IMR-90 (cell line): Measurements from ENCODE around the gene PRRG1. TPM values are rescaled to one million over a fixed set of nuclear protein-coding genes. Genes with fewer than 3 reads are reported as not detected.

Experiments
- ATAC-seq: fragments of 200-7000 bp; cut with Tn5 transposase; 2 replicates; pipeline ENCODE4 v1.9.1; 2020; ENCODE audit warnings: low read depth, mild to moderate bottlenecking, moderate library complexity
- BruUV-seq: library from RNA; stranded (reverse); fragments of 400-500 nt; replicated peaks from 2 replicates; lab custom pipeline; 2021; lab: Mats Ljungman, UMichigan
- CTCF ChIA-PET: fragments of 300-600 bp; formaldehyde crosslinking; extraction: SDS; loops from one replicate; lab custom pipeline; 2021; ENCODE audit warnings: antibody characterized with exemption; lab: Yijun Ruan, JAX
- POLR2A ChIA-PET: fragments of 300-600 bp; sonication (Branson Sonifier 250); formaldehyde crosslinking; loops from one replicate; lab custom pipeline; 2022; ENCODE audit warnings: antibody characterized with exemption; ENCODE audit not compliant: unreplicated experiment; lab: Charles Lee
- DNase-seq: peaks from one replicate; pipeline ENCODE4 v3.0.0; 2013
- H2AFZ ChIP-seq: replicated peaks from 2 replicates; pipeline ENCODE3; 2013; ENCODE audit warnings: low read length, mild to moderate bottlenecking; ENCODE audit not compliant: poor library complexity
- H2AK5ac ChIP-seq: 2 replicates; pipeline ENCODE4 v1.6.1; 2013; ENCODE audit warnings: low read depth, low read length, inconsistent platforms
- H2AK9ac ChIP-seq: replicated peaks from 2 replicates; pipeline ENCODE3; 2013; ENCODE audit warnings: mild to moderate bottlenecking, low read depth, low read length, moderate library complexity; ENCODE audit not compliant: poor library complexity
- H2BK120ac ChIP-seq: 2 replicates; pipeline ENCODE4 v1.6.1; 2013; ENCODE audit warnings: low read depth, low read length, inconsistent platforms
- H2BK15ac ChIP-seq: 3 replicates; pipeline ENCODE4 v1.6.1; 2013; ENCODE audit warnings: low read depth, low read length, inconsistent platforms
- H2BK20ac ChIP-seq: 2 replicates; pipeline ENCODE4 v1.6.1; 2013; ENCODE audit warnings: low read depth, mild to moderate bottlenecking, inconsistent platforms, low read length, moderate library complexity
- H2BK5ac ChIP-seq: 2 replicates; pipeline ENCODE4 v1.6.1; 2013; ENCODE audit warnings: mild to moderate bottlenecking, low read depth, low read length, inconsistent platforms; ENCODE audit not compliant: poor library complexity, severe bottlenecking
- H3K14ac ChIP-seq: replicated peaks from 2 replicates; pipeline ENCODE4 v1.6.1; 2013; ENCODE audit warnings: low read depth, low read length, inconsistent platforms
- H3K18ac ChIP-seq: 2 replicates; pipeline ENCODE4 v1.6.1; 2013; ENCODE audit warnings: low read depth, low read length, control low read depth
- H3K23ac ChIP-seq: 2 replicates; pipeline ENCODE4 v1.6.1; 2013; ENCODE audit warnings: low read depth, low read length, inconsistent platforms
- H3K27ac ChIP-seq: 2 replicates; pipeline ENCODE4 v1.5.1; 2013; ENCODE audit warnings: mild to moderate bottlenecking, control low read depth, low read length; ENCODE audit not compliant: insufficient read depth
- H3K27me3 ChIP-seq: 2 replicates; pipeline ENCODE4 v1.6.1; 2013; ENCODE audit warnings: low read length; ENCODE audit not compliant: control insufficient read depth, insufficient read depth
- H3K36me3 ChIP-seq: 2 replicates; pipeline ENCODE4 v1.6.1; 2013; ENCODE audit warnings: low read length, mixed read lengths; ENCODE audit not compliant: control insufficient read depth, insufficient read depth
- H3K4ac ChIP-seq: 2 replicates; pipeline ENCODE4 v1.6.1; 2013; ENCODE audit warnings: low read depth, low read length, inconsistent platforms
- H3K4me1 ChIP-seq: 2 replicates; pipeline ENCODE4 v1.6.1; 2013; ENCODE audit warnings: low read length, mixed read lengths; ENCODE audit not compliant: control insufficient read depth, insufficient read depth
- H3K4me2 ChIP-seq: 2 replicates; pipeline ENCODE4 v1.6.1; 2013; ENCODE audit warnings: low read depth, mild to moderate bottlenecking, control low read depth, low read length, moderate library complexity
- H3K4me3 ChIP-seq: 2 replicates; pipeline ENCODE4 v1.5.1; 2013; ENCODE audit warnings: low read depth, mild to moderate bottlenecking, control low read depth, low read length, moderate library complexity; ENCODE audit not compliant: insufficient read depth
- H3K56ac ChIP-seq: 2 replicates; pipeline ENCODE4 v1.6.1; 2013; ENCODE audit warnings: low read length, inconsistent platforms; ENCODE audit not compliant: insufficient read depth; ENCODE audit errors: extremely low read depth
- H3K79me1 ChIP-seq, 2 experiments: 2 replicates each; pipeline ENCODE4 v1.6.1; 2013; ENCODE audit warnings: low read length in 2 of 2, inconsistent platforms in 1 of 2, low read depth in 1 of 2
- H3K9ac ChIP-seq: 2 replicates; pipeline ENCODE4 v1.6.1; 2013; ENCODE audit warnings: low read depth, low read length, control low read depth
- H3K9me1 ChIP-seq: 2 replicates; pipeline ENCODE4 v1.6.1; 2013; ENCODE audit warnings: low read length, inconsistent platforms; ENCODE audit not compliant: insufficient read depth
- H3K9me3 ChIP-seq: 2 replicates; pipeline ENCODE4 v1.6.1; 2013; ENCODE audit warnings: low read length; ENCODE audit not compliant: control insufficient read depth, insufficient read depth
- H4K20me1 ChIP-seq: 2 replicates; pipeline ENCODE4 v1.6.1; 2013; ENCODE audit warnings: low read length, inconsistent platforms; ENCODE audit not compliant: insufficient read depth
- H4K5ac ChIP-seq: 2 replicates; pipeline ENCODE4 v1.6.1; 2013; ENCODE audit warnings: mild to moderate bottlenecking, low read depth, low read length, control low read depth
- H4K8ac ChIP-seq, 2 experiments: 2 replicates each; pipeline ENCODE4 v1.6.1; 2013; ENCODE audit warnings: low read depth in 2 of 2, low read length in 2 of 2, control low read depth in 1 of 2, inconsistent platforms in 1 of 2
- H4K91ac ChIP-seq: 2 replicates; pipeline ENCODE4 v1.6.1; 2013; ENCODE audit warnings: low read depth, low read length, inconsistent platforms; ENCODE audit not compliant: insufficient read depth
- BHLHE40 ChIP-seq: fragments of 150-350 bp; IDR thresholded peaks from 2 replicates; pipeline ENCODE4 v1.6.1; 2016; ENCODE audit warnings: mild to moderate bottlenecking, low read depth, low read length
- CEBPB ChIP-seq: IDR thresholded peaks from 2 replicates; pipeline ENCODE4 v1.6.1; 2012; ENCODE audit warnings: low read depth, low read length, improper control_type of control experiment
- CTCF ChIP-seq: conservative IDR thresholded peaks from 2 replicates; pipeline ENCODE4 v1.5.1; 2012; ENCODE audit warnings: mild to moderate bottlenecking, low read depth, low read length, improper control_type of control experiment
- MAFK ChIP-seq: IDR thresholded peaks from 2 replicates; pipeline ENCODE4 v1.6.1; 2012; ENCODE audit warnings: low read depth, low read length, improper control_type of control experiment
- MXI1 ChIP-seq: IDR thresholded peaks from 2 replicates; pipeline ENCODE4 v1.6.1; 2012; ENCODE audit warnings: low read depth, mild to moderate bottlenecking, low read length, moderate library complexity, borderline replicate concordance
- RAD21 ChIP-seq: IDR thresholded peaks from 2 replicates; pipeline ENCODE4 v1.6.1; 2012; ENCODE audit warnings: low read length, improper control_type of control experiment
- USF2 ChIP-seq: fragments of 150-350 bp; IDR thresholded peaks from 2 replicates; pipeline ENCODE4 v1.6.1; 2017; ENCODE audit warnings: mild to moderate bottlenecking, antibody characterized with exemption, low read length, low read depth
- WGBS, 2 experiments: methylation state at CpG; one replicate each; pipeline versions ENCODE4 v1.1.5 to v1.1.7; 2013; ENCODE audit warnings: missing lambda C conversion rate in 2 of 2; ENCODE audit not compliant: insufficient read length in 1 of 2; ENCODE audit errors: extremely low coverage in 2 of 2; 5-methylcytosine and 5-hydroxymethylcytosine counted together
- dilution Hi-C: fragments of 300-500 bp; cut with HindIII; formaldehyde crosslinking; loops from one replicate; pipeline ENCODE4 v1.14.3; 2018; ENCODE audit warnings: low sequenced_read_pairs; ENCODE audit not compliant: unreplicated experiment
- in situ Hi-C: fragments of 300-500 bp; cut with MboI; formaldehyde crosslinking; loops from 3 replicates; pipeline ENCODE4 v1.14.3; 2019; ENCODE audit warnings: low sequenced_read_pairs, inconsistent platforms, mixed read lengths
- intact Hi-C: fragments of 100-400 bp; cut with micrococcal nuclease; formaldehyde crosslinking; loops from 2 replicates; pipeline ENCODE4 v1.10.0; 2022
- polyA plus RNA-seq, 3 experiments: library from polyadenylated mRNA; depleted of rRNA; stranded (reverse); fragments of >200 nt; gene quantifications; 2 replicates each; pipeline ENCODE4 v1.2.3, GENCODE V29; 2012; ENCODE audit warnings: low replicate concordance in 1 of 3
- total RNA-seq: library from RNA; depleted of rRNA; stranded (reverse); fragments of >200 nt; gene quantifications from 2 replicates; pipeline ENCODE4 v1.2.3, GENCODE V29; 2012

Gene PRRG1
- total and polyA plus RNA-seq, 2 of the 4 experiments (the other 2 are of a cell fraction) = 9.0 to 11.1 TPM

GRCh38 chrX:37315511-37316248, 33.5 kb upstream of the PRRG1 start:
- CTCF ChIA-PET = no interaction called here

More at GRCh38 chrX:37315511-37316248, 33.5 kb upstream of the PRRG1 start:
- in situ Hi-C loops (no loop called here), dilution Hi-C loops (no loop called here), intact Hi-C loops (loop anchor here (2.0 to 5.0 kb wide), 2 partner anchors 33 to 67 kb away; partner anchors contain the start of gene PRRG1)
- TF ChIP-seq CEBPB (no peak), RAD21 (no peak), CTCF (no peak), MAFK (no peak), BHLHE40 (no peak), MXI1 (no peak), USF2 (no peak)
- Histone ChIP-seq H3K9me1 (no peaks in the 10 kb centered on the region; the same call in 1 of the 2 replicates), H4K91ac (no peak overlapping the region), H3K27ac (no peak overlapping the region), H2AFZ (no peak overlapping the region), H3K23ac (no peak overlapping the region), H2BK20ac (0 out of 2 replicates have a peak overlapping the region, but pooled peaks have one; percentile 5), H3K14ac (no peak overlapping the region), H3K4ac (no peak overlapping the region), H2BK120ac (no peak overlapping the region; the same call in 1 of the 2 replicates), H3K9me3 (no peaks in the 10 kb centered on the region), H3K4me3 (no peak overlapping the region), H3K9ac (no peak overlapping the region), H3K18ac (peak overlapping the region; percentile 31), H3K4me1 (peaks cover 6% of the 10 kb centered on the region), H2BK5ac (no peak overlapping the region), H4K8ac (no peak overlapping the region), H3K79me1 (no peaks in the 10 kb centered on the region), H2AK9ac (no peak overlapping the region), H2BK15ac (no peak overlapping the region), H3K27me3 (0 out of 2 replicates have a peak, but pooled peaks cover 2% of the 10 kb centered on the region), H3K4me2 (no peak overlapping the region), H3K56ac (no peak overlapping the region), H4K20me1 (no peaks in the 10 kb centered on the region), H4K5ac (no peak overlapping the region; the same call in 1 of the 2 replicates), H2AK5ac (no peak overlapping the region), H3K36me3 (no peaks in the 10 kb centered on the region)
- BruUV-seq = no TSS peak
- no peak for DNase-seq
- ATAC-seq = no peak
- no CpG with 5 or more reads among the region's 4 CpGs for WGBS, 2 experiments
- POLR2A ChIA-PET = no interaction called here
